Measurements from ENCODE around the gene GGNBP2. TPM values are rescaled to one million over a fixed set of nuclear protein-coding genes. Genes with fewer than 3 reads are reported as not detected.

The GGNBP2 gene
- total RNA-seq, 4 donors from 2014 or later = 48.6 to 128 (median 91.6) TPM

- in situ Hi-C loops (cut with MboI; ENCODE audit: low pct_ligation_motif_present in 1 of 4, low pct_unique_long_range_greater_than_20kb in 1 of 4, low sequenced_read_pairs in 3 of 4) = no loop called here
- no peak for TF ChIP-seq POLR2AphosphoS5 (IDR thresholded peaks at IDR 0.05)
- TF ChIP-seq POLR2A (IDR thresholded peaks at IDR 0.05) = no peak
- no peak for TF ChIP-seq CTCF (IDR thresholded peaks at IDR 0.05)
- TF ChIP-seq EP300 (IDR thresholded peaks at IDR 0.05; ENCODE audit: low read depth) = no peak
- H3K9me3 ChIP-seq = no peaks in the 10 kb centered on the region
- peaks cover 7 to 49% (median 28%) of the 10 kb centered on the region in 4 donors for H3K4me1 ChIP-seq
- H3K36me3 ChIP-seq = peaks cover 0 to 10% (median 4%) of the 10 kb centered on the region in 4 donors
- peak overlapping the region; percentile 67 to 94 (median 82) for H3K4me3 ChIP-seq
- DNase-seq = peak; percentile 33
- peak overlapping the region; percentile 83 to 90 (median 88) for H3K27ac ChIP-seq
- intact Hi-C loops (cut with DNase I; ENCODE audit: low total_unique reads) = no loop called here
- no peaks in the 10 kb centered on the region for H3K27me3 ChIP-seq
- 1% methylated on average over 20 of the region's 20 CpGs; no CpG with 5 or more reads in 1 of the 2 donors for WGBS, 2 donors (ENCODE audit: low coverage in 1 of 2)
Measured at GRCh38 chr17:36592316-36592715, 47.6 kb downstream of the GGNBP2 start.

GRCh38 chr17:36592716-36593321 is 48.1 kb downstream of the GGNBP2 start:
- WGBS, 2 donors (ENCODE audit: low coverage in 1 of 2) = 32 to 51% methylated on average over 3 to 4 of the region's 4 CpGs
- Histone ChIP-seq H3K36me3 (peaks cover 0 to 6% (median 2%) of the 10 kb centered on the region in 4 donors), H3K27me3 (no peaks in the 10 kb centered on the region), H3K4me3 (peak overlapping the region; percentile 67 to 94 (median 82)), H3K9me3 (no peaks in the 10 kb centered on the region), H3K4me1 (peaks cover 7 to 54% (median 33%) of the 10 kb centered on the region in 4 donors), H3K27ac (peak overlapping the region; percentile 83 to 90 (median 88))
- TF ChIP-seq CTCF (IDR thresholded peaks at IDR 0.05) (no peak), POLR2AphosphoS5 (IDR thresholded peaks at IDR 0.05) (peak in 2 of 3 donors; percentile 87 to 93), POLR2A (IDR thresholded peaks at IDR 0.05) (peak; percentile 86), EP300 (IDR thresholded peaks at IDR 0.05; ENCODE audit: low read depth) (no peak)
- in situ Hi-C loops (cut with MboI; ENCODE audit: low pct_ligation_motif_present in 1 of 4, low pct_unique_long_range_greater_than_20kb in 1 of 4, low sequenced_read_pairs in 3 of 4) (no loop called here), intact Hi-C loops (cut with DNase I; ENCODE audit: low total_unique reads) (no loop called here)
- peak; percentile 75 for DNase-seq

- Histone ChIP-seq H3K27me3 (no peaks in the 10 kb centered on the region), H3K4me1 (peaks cover 7 to 63% (median 42%) of the 10 kb centered on the region in 4 donors), H3K9me3 (no peaks in the 10 kb centered on the region), H3K4me3 (peak overlapping the region in 1 of 4 donors; percentile 72), H3K36me3 (no peaks in the 10 kb centered on the region), H3K27ac (peak overlapping the region; percentile 83 to 90 (median 88))
- 66 to 71% methylated on average over 3 to 8 of the region's 8 CpGs for WGBS, 2 donors (ENCODE audit: low coverage in 1 of 2)
- in situ Hi-C loops (cut with MboI; ENCODE audit: low pct_ligation_motif_present in 1 of 4, low pct_unique_long_range_greater_than_20kb in 1 of 4, low sequenced_read_pairs in 3 of 4) = no loop called here
- intact Hi-C loops (cut with DNase I; ENCODE audit: low total_unique reads) = no loop called here
- TF ChIP-seq POLR2A (IDR thresholded peaks at IDR 0.05) (peak; percentile 12), POLR2AphosphoS5 (IDR thresholded peaks at IDR 0.05) (peak in 1 of 3 donors; percentile 16), CTCF (IDR thresholded peaks at IDR 0.05) (no peak), EP300 (IDR thresholded peaks at IDR 0.05; ENCODE audit: low read depth) (no peak)
- peak; percentile 30 for DNase-seq
Measured at GRCh38 chr17:36593656-36594316, 49.1 kb downstream of the GGNBP2 start.

GRCh38 chr17:36594626-36595401 is 50.1 kb downstream of the GGNBP2 start:
- TF ChIP-seq EP300 (IDR thresholded peaks at IDR 0.05; ENCODE audit: low read depth) = no peak
- TF ChIP-seq POLR2AphosphoS5 (IDR thresholded peaks at IDR 0.05) = no peak
- no peak for TF ChIP-seq CTCF (IDR thresholded peaks at IDR 0.05)
- Histone ChIP-seq H3K4me3 (no peak overlapping the region), H3K27ac (peak overlapping the region in 2 of 4 donors; percentile 88 to 90), H3K4me1 (peaks cover 7 to 72% (median 48%) of the 10 kb centered on the region in 4 donors), H3K36me3 (no peaks in the 10 kb centered on the region), H3K27me3 (no peaks in the 10 kb centered on the region), H3K9me3 (no peaks in the 10 kb centered on the region)
- intact Hi-C loops (cut with DNase I; ENCODE audit: low total_unique reads) (no loop called here), in situ Hi-C loops (cut with MboI; ENCODE audit: low pct_ligation_motif_present in 1 of 4, low pct_unique_long_range_greater_than_20kb in 1 of 4, low sequenced_read_pairs in 3 of 4) (no loop called here)
- DNase-seq = peak; percentile 23
- WGBS, 2 donors (ENCODE audit: low coverage in 1 of 2) = 66 to 100% methylated on average over 1 to 13 of the region's 13 CpGs

All from transverse colon (tissue), 4 donors.